Nephron progenitor cell (in vitro differentiated cells): ENCODE data around the gene FAM83E.
A peak's percentile ranks its signal among the peaks of the same experiment; 100 is the strongest.

ENCODE experiments used
- DNase-seq: peaks from one replicate; pipeline ENCODE4 v3.0.0; 2021
- H3K27ac Mint-ChIP-seq: 2 replicates; pipeline ENCODE4 v1.8.0; 2021; ENCODE audit warnings: mild to moderate bottlenecking, moderate library complexity, mixed read lengths
- H3K27me3 Mint-ChIP-seq: 2 replicates; pipeline ENCODE4 v1.8.0; 2021; ENCODE audit warnings: mild to moderate bottlenecking, low read depth, mixed read lengths; ENCODE audit not compliant: poor library complexity
- H3K36me3 Mint-ChIP-seq: 2 replicates; pipeline ENCODE4 v1.8.0; 2021; ENCODE audit warnings: low read depth, mixed read lengths
- H3K4me1 Mint-ChIP-seq: 2 replicates; pipeline ENCODE4 v1.8.0; 2021; ENCODE audit warnings: mixed read lengths
- H3K4me3 Mint-ChIP-seq: 2 replicates; pipeline ENCODE4 v1.8.0; 2021; ENCODE audit warnings: mild to moderate bottlenecking, moderate library complexity, mixed read lengths
- H3K9me3 Mint-ChIP-seq: 2 replicates; pipeline ENCODE4 v1.8.0; 2021; ENCODE audit warnings: mild to moderate bottlenecking, moderate library complexity, mixed read lengths
- CTCF ChIP-seq: fragments of 200-600 bp; sonication (generic); IDR thresholded peaks from 2 replicates; pipeline ENCODE4 v1.5.0; 2021; ENCODE audit warnings: antibody characterized with exemption

Gene FAM83E

GRCh38 chr19:48611872-48612271, 3.0 kb downstream of the FAM83E start:
- no peak overlapping the region for H3K27ac Mint-ChIP-seq
- no peaks in the 10 kb centered on the region for H3K27me3 Mint-ChIP-seq
- peaks cover 31% of the 10 kb centered on the region for H3K4me1 Mint-ChIP-seq
- no peak for DNase-seq
- no peak for TF ChIP-seq CTCF
- peaks cover 12% of the 10 kb centered on the region for H3K36me3 Mint-ChIP-seq
- no peak overlapping the region for H3K4me3 Mint-ChIP-seq
- no peaks in the 10 kb centered on the region for H3K9me3 Mint-ChIP-seq

GRCh38 chr19:48609571-48610108, 5.2 kb downstream of the FAM83E start:
- Mint-ChIP-seq H3K4me1 (peaks cover 13% of the 10 kb centered on the region), H3K27ac (no peak overlapping the region), H3K27me3 (peaks cover 6% of the 10 kb centered on the region), H3K9me3 (no peaks in the 10 kb centered on the region), H3K36me3 (no peaks in the 10 kb centered on the region), H3K4me3 (no peak overlapping the region)
- no peak for DNase-seq
- no peak for TF ChIP-seq CTCF

GRCh38 chr19:48608798-48609263, 6.0 kb downstream of the FAM83E start:
- TF ChIP-seq CTCF, result peak; percentile 30
- H3K4me1 Mint-ChIP-seq, result peaks cover 5% of the 10 kb centered on the region
- H3K4me3 Mint-ChIP-seq, result no peak overlapping the region
- H3K9me3 Mint-ChIP-seq, result no peaks in the 10 kb centered on the region
- no peak overlapping the region for H3K27ac Mint-ChIP-seq
- no peak for DNase-seq
- H3K36me3 Mint-ChIP-seq, result no peaks in the 10 kb centered on the region
- peaks cover 6% of the 10 kb centered on the region for H3K27me3 Mint-ChIP-seq

GRCh38 chr19:48607359-48607755, 7.5 kb downstream of the FAM83E start:
- Mint-ChIP-seq H3K36me3 (no peaks in the 10 kb centered on the region), H3K27ac (no peak overlapping the region), H3K27me3 (peaks cover 6% of the 10 kb centered on the region), H3K9me3 (no peaks in the 10 kb centered on the region), H3K4me3 (no peak overlapping the region), H3K4me1 (peaks cover 3% of the 10 kb centered on the region)
- TF ChIP-seq CTCF, result no peak
- DNase-seq, result no peak

- H3K4me3 Mint-ChIP-seq, result no peak within 1 kb of the TSS
- H3K9me3 Mint-ChIP-seq, result no peaks in the 10 kb centered on the region
- H3K4me1 Mint-ChIP-seq, result peaks cover 3% of the 10 kb centered on the region
- H3K27me3 Mint-ChIP-seq, result peaks cover 6% of the 10 kb centered on the region
- TF ChIP-seq CTCF, result no peak
- no peaks in the 10 kb centered on the region for H3K36me3 Mint-ChIP-seq
- no peak for DNase-seq
- no peak within 1 kb of the TSS for H3K27ac Mint-ChIP-seq
Observed at GRCh38 chr19:48606463-48607358, 8.2 kb downstream of the FAM83E start, which contains the start of gene SPACA4. Gene SPACA4, plus strand, starts transcription at chr19:48606742. Its CDS starts 237 bp downstream, at chr19:48606979.
